NCI-H2029 treated with DMSO at 0.1 percent for 48 hours (cell line): ENCODE measurements around the gene KRT4.

Experiments
- DNase-seq: peaks from one replicate; lab custom pipeline; 2025; lab: John Stamatoyannopoulos, UW

The KRT4 gene

GRCh38 chr12:52836491-52837412, 22.8 kb upstream of the KRT4 start:
- no peak for DNase-seq

DNA sequence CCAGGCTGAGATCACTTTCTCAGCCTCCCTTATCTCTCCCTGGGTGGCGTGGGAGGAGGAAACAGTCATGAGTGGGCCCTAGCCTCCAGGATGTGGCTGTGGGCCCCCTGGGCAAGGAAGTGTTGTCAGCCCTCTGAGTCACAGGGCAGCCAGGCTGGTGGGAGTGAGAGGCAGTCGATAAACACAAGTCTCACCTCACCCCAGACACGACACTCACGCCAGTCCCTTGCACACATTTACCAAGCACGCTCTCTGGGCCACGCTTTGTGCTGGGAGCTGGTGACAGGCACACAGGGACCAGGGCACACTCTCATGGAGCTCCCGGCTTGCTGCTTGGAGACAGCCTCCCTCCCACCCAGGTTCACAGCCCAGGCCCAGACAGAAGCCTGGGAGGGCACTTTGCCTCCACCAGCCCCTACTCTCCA, 22.1 kb upstream of the KRT4 start:
- no peak for DNase-seq

- DNase-seq, result no peak
Observed at GRCh38 chr12:52835271-52836041, 21.5 kb upstream of the KRT4 start.

DNA sequence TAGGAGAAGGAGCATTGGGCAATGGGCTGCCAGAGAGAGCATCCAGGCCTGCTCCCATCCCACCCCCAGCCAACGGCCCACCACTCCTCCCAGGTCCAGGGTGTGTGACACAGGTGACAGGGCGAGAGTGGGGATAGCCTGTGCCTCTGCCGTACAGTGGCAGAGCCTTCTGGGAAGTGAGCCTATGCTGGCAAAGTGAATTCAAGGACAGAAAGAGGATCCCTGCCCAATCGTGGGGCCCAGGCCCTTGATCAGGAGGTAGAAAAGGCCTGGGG, 20.7 kb upstream of the KRT4 start:
- no peak for DNase-seq

- DNase-seq, result no peak
Observed at GRCh38 chr12:52833922-52834726, 20.2 kb upstream of the KRT4 start, which contains the start of gene KRT79. Gene KRT79, minus strand, starts transcription at chr12:52834311. Its CDS starts 51 bp downstream, at chr12:52834260.

GRCh38 chr12:52832985-52833905, 19.3 kb upstream of the KRT4 start:
- no peak for DNase-seq

GRCh38 chr12:52832451-52832850, 18.5 kb upstream of the KRT4 start:
- DNase-seq, result no peak

- DNase-seq, result no peak
Observed at GRCh38 chr12:52831251-52831650, 17.3 kb upstream of the KRT4 start.

GRCh38 chr12:52829986-52830770, 16.3 kb upstream of the KRT4 start:
- DNase-seq, result no peak

DNA sequence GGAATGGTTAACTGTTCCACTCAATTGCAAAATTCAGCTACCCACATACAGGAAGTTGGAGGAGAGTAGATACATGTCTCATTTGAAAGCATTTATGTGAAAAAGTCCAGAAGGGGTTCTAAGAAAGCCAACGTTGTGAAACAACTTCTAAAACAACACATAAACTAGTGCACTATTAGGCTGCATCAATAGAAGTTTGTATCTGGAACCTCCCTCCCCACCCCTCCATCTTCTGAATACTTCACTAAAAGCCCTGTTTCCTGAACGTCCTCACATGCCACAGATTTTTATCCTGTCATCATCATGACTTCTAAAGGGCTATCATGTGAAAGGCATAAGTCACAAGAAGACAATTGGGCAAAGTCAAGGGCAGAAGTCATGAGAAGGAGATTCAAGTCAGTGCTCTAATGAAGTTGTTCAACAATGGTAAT, 14.7 kb upstream of the KRT4 start:
- no peak for DNase-seq

DNA sequence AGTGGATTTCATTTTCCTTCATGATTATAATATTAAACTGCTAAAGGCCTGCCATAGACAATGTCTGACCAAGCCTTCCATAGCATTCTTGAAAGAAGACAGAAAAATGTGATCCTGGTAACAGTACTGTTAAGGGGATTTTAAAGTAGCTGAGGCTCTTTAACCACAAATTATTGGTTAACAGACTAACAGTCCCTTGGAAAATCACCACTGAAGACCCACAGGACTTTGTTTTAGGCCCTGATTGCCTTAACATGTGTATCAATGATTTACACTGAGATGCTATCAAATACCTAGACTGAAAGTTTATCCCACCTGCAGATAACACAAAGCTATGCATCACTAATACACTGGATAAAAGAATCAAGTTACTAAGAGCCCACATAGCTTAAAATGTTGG, 14.2 kb upstream of the KRT4 start:
- DNase-seq, result no peak

DNA sequence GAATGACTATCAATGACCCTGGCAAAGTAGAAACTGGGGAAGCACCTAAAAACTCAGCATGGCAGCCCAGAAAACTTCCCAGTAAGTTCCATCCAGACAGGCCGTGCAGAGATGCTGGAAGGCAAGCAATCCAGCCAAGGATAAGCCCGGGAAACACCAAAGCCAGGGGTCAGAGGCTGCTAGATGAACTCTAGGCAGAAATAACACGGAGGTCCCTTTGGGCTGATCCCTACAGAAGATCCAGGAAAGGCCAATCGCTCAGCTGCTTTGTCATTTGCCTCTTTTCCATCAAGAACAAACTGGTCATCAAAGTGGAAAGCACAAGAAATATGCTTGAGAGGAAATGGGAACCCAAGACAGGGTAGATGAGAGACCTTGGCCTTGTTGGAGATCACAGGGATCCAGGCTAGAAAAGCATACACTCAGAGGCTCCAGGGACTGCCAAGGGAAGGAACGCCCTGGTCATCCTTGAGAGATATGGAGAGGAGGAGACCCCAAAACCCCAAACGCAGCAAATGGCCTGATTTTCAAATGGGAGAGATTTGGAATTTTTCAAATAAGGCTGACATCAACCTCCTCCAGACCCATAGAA, 13.7 kb upstream of the KRT4 start:
- no peak for DNase-seq

GRCh38 chr12:52826611-52827498, 12.9 kb upstream of the KRT4 start:
- DNase-seq, result no peak

- no peak for DNase-seq
Observed at GRCh38 chr12:52825961-52826360, 12.0 kb upstream of the KRT4 start.

DNA sequence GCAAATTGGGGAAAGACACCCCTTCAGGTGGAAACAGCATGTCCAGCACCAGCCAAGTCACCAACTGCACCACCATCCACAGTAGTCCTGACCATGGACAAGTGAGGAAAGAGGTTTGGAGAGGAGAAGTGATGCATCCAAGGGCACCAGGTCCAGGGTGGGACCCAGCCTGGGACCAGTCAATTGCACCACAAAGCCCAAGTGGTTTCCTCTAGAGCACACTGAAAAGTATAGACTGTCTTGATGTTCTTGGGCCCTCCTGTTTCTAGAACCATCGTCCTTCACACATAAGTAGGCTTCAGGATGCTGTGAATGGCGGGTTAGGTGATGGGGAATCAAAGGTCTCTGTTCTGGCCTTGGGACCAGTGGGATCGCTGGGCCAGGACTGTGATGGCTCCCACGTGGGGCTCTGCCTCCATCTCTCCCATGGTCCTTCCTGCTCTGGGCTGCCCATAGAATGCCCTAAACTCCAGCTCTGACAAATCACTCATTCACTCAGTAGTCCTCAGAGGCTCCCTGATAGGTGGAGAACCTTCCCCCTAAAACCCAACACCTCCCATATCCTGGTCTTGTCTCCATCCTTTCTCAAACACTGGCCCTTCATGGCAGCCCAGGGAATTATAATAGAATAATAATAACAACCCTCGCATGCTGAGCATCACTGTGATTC, 11.0 kb upstream of the KRT4 start:
- DNase-seq, result no peak

DNA sequence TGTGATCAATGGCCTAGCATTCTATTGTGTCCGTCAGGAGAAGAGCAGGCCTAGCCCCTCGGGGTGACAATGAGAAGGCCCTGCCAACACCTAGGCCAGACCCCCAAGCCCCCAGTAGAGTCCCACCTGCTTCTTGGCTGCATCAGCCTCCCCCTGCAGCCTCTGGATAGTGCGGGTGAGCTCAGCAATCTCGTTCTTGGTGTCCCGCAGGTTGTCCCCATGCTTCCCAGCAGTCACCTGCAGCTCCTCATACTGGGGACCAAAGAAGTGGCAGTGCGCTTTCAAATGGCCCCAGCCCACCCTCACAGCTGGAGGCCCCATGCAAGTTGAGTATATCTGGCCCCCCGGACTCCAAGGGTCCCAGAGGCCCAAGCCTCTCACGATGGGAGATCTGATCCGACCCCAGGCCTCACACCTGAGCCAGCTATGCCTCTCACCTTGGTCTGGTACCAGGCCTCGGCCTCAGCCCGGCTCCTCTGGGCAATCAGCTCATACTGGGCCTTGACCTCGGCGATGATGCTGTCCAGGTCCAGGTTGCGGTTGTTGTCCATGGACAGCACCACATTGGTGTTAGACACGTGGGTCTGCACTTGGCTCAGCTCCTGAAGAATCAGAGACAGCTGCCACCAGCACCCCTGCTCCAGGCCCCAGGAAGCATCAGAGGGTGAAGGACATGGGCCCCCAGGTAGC, 10.0 kb upstream of the KRT4 start:
- DNase-seq, result no peak

- DNase-seq, result no peak
Observed at GRCh38 chr12:52822771-52823510, 9.0 kb upstream of the KRT4 start.
